Amniotic epithelial cell (primary cell): Measurements from ENCODE around the gene CDX4.
"Not testable (repeated sequence)": the region's sequence is repeated elsewhere in the genome, so short reads cannot be mapped to it uniquely, and the experiment has no call there.

ENCODE experiments used
- DNase-seq: peaks from one replicate; pipeline ENCODE4 v3.0.0-alpha.2; 2010; ENCODE audit warnings: low read depth

Gene CDX4, protein sequence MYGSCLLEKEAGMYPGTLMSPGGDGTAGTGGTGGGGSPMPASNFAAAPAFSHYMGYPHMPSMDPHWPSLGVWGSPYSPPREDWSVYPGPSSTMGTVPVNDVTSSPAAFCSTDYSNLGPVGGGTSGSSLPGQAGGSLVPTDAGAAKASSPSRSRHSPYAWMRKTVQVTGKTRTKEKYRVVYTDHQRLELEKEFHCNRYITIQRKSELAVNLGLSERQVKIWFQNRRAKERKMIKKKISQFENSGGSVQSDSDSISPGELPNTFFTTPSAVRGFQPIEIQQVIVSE

DNA sequence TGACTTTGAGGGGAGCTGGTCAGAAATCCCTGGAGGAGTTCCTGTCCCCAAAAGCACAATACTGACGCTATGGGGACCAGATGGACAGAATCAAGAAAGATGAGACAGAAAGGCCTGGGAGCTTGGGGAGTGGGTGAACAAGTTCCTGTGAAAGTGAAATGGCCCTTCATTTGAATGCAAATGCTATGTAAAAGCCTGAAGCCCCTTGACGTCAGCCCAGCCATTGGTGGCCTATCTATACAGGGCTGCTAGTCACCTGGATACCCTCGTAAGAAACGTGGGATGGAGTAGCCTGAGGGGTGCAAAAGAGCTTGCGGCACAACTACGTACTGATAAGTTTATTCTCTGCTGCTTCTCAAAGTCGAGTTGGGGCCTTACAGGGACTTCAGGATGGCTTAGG, at the start of gene CDX4:
Gene CDX4, plus strand, starts transcription at position 223 of the 400 bp plus-strand sequence. CDS start 201 bp downstream, outside the sequence.
- DNase-seq, result no peak

DNA sequence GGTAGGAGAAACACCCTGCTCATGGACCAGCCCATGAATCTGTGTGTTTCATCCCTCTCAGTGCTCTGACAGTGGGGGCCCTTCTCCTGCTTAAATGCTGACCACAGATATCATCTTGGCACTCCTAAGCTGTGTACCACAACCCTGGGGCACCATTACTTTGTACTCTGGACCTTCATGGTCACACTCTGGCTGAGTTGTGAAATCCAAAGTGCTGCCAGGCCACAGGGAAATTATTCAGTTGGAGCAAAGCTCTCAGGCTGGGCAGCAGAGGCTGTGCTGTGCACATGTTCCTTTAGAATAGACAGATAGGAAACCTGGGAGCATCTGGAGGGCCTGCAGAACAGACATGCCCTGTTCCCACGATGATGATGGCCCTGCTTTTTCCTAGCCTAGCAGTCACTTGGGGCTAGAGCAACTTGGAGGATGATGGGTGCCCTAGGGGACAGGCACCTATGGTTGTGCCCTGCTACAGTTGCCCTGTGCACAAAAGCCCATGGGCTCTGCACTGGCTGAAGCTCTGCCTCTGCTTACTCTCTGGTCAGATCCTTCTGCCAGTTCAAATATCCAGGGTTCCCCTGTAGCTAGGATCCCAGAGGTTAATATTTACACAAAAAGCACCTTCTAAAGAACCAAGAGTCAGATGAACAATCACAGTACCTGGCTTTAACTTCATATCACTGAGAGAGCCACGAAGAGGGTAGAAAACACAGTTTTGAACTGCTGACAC, 48.5 kb upstream of the CDX4 start:
- DNase-seq, result no peak

DNA sequence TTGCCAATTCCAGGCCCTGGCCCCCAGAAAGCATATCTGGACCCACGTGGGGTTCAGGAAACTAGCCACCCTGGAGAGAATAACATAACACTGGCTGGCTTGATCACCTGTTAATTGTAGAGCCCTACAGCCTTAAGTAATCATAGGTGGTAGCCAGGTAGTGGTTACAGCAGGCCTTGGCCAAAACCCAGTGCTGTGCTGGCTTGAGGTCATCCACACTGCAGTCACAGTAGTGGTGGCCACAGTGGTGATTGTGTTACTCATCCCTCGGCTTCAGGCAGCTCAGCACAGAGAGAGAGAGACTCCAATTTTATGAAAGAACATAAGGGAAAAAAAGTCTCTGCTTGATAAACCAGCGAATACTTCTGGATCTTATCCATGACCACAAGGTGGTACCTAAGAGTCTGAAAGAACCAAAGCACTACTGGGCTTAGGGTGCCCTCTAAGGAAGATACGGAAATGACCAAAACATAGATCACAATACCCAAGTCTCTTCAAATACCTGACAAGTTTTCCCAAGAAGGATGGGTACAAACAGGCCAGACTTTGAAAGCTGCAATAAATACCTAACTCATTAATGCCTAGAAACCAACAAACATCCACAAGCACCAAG, 46.6 kb upstream of the CDX4 start:
- no peak for DNase-seq

DNA sequence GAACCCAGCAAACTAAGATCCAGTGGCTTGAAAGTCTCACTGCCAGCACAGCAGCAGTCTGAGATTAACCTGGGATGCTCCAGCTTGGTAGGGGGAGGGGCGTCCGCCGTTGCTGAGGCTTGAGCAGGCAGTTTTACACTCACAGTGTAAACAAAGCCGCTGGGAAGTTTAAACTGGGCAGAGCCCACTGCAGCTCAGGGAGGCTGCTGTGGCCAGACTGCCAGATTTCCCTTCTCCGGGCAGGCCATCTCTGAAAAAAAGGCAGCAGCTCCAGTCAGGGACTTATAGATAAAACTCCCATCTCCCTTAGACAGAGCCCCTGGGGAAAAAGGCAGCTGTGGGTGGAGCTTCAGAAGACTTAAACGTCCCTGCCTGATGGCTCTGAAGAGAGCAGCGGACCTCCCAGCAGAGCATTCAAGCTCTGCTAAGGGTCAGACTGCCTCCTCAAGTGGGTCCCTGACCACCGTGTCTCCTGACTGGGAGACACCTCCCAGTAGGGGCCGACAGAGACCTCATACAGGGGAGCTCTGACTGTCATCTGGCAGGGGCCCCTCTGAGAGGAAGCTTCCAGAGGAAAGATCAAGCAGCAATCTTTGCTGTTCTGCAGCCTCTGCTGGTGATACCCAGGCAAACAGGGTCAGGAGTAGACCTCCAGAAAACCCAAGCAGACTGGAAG, 45.1 kb upstream of the CDX4 start:
- DNase-seq, result no peak

DNA sequence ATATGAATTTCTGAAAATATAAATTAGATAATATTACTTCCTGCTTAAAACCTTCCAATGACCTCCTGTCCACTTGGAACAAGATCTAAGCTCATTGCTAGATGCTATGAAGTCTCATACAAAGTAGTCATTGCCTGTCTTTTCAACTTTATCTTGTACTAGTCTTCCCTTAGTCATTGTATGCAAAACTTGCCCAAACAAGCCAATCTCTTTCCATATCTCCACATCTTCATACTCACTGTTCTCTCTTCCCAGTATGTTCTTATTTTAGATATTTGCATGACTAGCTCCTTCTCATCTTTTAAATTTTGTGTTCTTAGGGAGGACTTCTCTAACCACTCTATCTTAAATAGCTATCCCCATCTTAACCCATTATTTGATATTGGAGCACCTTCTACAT, 33.9 kb upstream of the CDX4 start:
- no peak for DNase-seq

DNA sequence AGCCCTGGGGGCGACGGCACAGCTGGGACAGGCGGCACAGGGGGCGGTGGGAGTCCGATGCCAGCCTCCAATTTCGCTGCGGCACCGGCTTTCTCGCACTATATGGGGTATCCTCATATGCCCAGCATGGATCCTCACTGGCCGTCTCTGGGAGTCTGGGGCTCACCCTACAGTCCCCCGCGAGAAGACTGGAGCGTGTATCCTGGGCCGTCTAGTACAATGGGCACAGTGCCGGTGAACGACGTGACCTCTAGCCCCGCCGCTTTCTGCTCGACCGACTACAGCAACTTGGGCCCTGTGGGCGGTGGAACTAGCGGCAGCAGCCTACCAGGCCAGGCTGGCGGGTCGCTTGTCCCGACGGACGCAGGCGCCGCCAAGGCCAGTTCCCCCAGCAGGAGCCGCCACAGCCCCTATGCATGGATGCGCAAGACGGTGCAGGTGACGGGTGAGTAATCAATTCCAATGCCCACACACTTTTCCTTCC, 500 bp downstream of the CDX4 start:
- no peak for DNase-seq

DNA sequence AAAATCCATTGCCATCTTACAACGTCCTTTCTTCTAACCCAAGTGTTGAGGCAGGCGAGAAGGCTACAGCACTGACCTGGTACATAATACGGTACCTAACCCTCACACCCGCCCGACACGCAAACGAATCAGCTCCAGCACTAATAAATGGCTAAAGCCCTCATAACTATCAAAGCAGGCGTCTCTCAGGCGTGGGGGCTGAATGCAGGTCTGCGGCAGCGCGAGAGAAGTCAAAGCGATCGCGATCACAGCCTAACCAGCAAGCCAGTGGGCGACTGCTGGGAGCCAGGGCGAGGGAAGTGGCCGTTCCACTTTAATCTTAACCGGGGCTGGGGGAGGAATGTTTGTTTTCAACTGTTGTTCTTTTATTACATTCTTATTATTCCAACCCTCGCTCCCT, 1.5 kb downstream of the CDX4 start:
- DNase-seq, result no peak

DNA sequence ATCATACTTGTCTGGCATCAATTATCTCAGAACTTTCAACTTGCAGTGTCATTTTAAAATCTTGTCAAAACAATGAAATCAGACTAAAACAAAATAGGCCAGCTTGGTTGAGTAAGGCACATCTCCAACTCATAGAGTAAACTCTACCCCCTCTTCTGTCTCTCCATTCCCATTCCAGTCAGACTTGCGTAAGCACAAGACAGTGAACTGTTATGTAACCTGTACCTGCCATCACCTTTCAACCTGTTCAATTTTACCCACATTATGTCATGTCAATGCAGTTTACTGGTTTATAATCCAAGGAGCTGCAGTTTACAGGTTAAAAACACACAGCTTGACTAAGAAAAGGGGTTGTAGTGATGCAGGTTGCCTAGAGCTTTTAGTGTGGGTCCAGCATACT, 8.3 kb downstream of the CDX4 start:
- DNase-seq, result no peak

DNA sequence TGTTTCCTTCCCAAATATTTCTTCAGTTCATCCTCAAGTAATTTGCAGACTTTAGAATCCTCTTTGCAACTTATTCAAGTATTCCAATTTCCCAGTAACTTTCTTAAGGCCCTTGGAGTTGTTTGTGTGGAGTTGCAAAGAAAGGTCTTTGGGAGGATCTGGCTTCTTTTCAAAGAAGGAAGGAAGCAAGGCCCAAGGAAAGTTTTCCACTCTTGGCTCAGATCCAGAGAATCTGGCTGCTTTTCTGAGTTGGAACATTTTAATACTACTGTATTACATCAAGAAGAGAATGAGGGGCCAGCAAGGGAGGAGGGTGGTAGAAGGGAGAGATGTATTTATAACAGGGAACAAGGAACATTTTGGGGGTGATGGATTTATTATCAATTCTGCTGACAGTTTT, 10.5 kb downstream of the CDX4 start:
- DNase-seq, result no peak

DNA sequence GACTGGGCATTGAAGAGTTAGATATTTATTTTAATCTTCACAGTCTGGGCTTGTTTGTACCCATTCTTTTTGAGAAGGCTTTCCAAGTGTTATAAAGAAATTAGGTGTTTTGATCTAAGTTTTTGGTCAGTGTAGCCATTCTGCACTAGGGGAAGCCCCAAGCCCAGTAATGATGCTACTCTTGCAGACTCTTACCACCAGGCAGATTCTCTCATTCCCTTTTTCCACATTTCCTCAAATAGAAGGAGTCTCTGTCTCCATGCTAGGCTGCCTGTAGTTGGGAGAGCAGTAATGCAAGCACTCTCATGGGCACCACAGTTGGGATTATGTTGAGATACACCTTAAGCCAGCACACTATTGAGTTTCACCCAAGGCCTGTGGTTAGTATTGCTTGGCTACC, 21.5 kb downstream of the CDX4 start:
- DNase-seq, result no peak

DNA sequence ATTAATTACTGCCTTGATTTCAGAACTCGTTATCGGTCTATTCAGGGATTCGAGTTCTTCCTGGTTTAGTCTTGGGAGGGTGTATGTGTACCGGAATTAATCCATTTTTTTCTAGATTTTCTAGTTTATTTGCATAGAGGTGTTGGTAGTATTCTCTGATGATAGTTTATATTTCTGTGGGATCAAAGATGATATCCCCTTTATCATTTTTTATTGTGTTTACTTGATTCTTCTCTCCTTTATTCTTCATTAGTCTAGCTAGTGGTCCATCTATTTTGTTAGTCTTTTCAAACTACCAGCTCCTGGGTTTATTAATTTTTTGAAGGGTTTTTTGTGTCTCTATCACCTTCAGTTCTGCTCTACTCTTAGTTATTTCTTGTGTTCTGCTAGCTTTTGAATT, 32.1 kb downstream of the CDX4 start:
- no peak for DNase-seq

DNA sequence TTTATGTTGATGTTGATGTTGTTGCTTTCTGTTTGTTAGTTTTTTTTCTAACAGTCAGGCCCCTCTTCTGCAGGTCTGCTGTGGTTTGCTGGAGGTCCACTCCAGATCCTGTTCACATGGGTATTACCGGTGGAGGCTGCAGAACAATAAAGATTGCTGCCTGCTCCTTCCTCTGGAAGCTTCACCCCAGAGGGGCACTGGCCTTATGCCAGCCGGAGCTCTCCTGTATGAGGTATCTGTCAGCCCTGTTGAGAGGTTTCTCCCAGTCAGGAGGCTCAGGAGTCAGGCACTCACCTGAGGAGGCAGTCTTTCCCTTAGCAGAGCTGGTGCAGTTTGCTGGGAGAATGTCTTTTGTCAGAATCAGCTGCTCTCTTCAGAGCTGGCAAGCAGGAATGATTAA, 34.7 kb downstream of the CDX4 start:
- DNase-seq, result no peak

DNA sequence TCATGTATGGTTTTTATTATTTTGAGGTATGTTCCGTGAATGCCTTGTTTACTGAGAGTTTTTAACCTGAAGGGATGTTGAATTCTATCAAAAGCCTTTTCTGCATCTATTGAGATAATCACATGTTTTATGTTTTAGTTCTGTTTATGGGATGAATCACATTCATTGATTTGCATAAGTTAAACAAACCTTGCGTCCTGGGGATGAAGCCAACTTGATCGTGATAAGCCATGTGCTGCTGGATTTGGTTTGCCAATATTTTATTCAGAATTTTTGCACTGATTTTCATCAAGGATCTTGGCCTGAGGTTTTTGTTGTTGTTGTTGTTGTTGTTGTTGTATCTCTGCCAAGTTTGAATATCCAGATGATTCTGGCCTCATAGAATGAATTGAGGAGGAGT, 43.8 kb downstream of the CDX4 start:
- DNase-seq, result no peak

DNA sequence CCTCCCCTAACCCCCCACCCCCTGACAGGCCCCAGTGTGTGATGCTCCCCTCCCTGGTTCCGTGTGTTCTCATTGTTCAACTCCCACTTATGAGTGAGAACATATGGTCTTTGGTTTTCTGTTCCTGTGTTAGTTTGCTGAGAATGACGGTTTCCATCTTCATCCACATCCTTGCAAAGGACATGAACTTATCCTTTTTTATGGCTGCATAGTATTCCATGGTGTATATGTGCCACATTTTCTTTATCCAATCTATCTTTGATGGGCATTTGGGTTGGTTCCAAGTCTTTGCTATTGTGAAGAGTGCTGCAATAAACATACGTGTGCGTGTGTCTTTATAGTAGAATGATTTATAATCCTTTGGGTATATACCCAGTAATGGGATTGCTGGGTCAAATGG, 45.3 kb downstream of the CDX4 start:
- not testable (repeated sequence) for DNase-seq
